Activated T-helper 17 cell treated with anti-CD3 and anti-CD28 coated beads, Interleukin-2, amount 50 U/mL, for 72 hours (primary cell): ENCODE measurements around the gene FLCN. TPM values are rescaled to one million over a fixed set of nuclear protein-coding genes. Genes with fewer than 3 reads are reported as not detected.

ENCODE experiments used
- ATAC-seq: fragments of 150-1000 bp; cut with Tn5 transposase; replicated peaks from 2 replicates; pipeline ENCODE4 v1.10.0; 2021; ENCODE audit warnings: mild to moderate bottlenecking, moderate library complexity
- H3K27ac Mint-ChIP-seq: one replicate; pipeline ENCODE4 v1.8.0; 2022; ENCODE audit warnings: mixed read lengths
- H3K27me3 Mint-ChIP-seq: one replicate; pipeline ENCODE4 v1.8.0; 2022; ENCODE audit warnings: mixed read lengths
- H3K36me3 Mint-ChIP-seq: one replicate; pipeline ENCODE4 v1.8.0; 2022; ENCODE audit warnings: low read depth, mild to moderate bottlenecking, mixed read lengths
- H3K4me1 Mint-ChIP-seq: one replicate; pipeline ENCODE4 v1.8.0; 2022; ENCODE audit warnings: mixed read lengths
- H3K4me3 Mint-ChIP-seq: one replicate; pipeline ENCODE4 v1.8.0; 2022; ENCODE audit warnings: mild to moderate bottlenecking, mixed read lengths
- H3K9me3 Mint-ChIP-seq: one replicate; pipeline ENCODE4 v1.8.0; 2022; ENCODE audit warnings: mixed read lengths
- total RNA-seq, 2 donors: library from RNA; stranded (reverse); gene quantifications; one replicate each; pipeline ENCODE4 v1.2.3, GENCODE V29; 2022

The FLCN gene
- total RNA-seq, 2 donors from 2014 or later = 30.9 to 50.6 TPM

GRCh38 chr17:17252149-17252661 is 15.2 kb upstream of the FLCN start:
- no peaks in the 10 kb centered on the region for H3K27me3 Mint-ChIP-seq
- H3K4me3 Mint-ChIP-seq = no peak overlapping the region
- H3K27ac Mint-ChIP-seq = peak overlapping the region; percentile 30
- peaks cover 95% of the 10 kb centered on the region for H3K36me3 Mint-ChIP-seq
- ATAC-seq = no peak
- H3K4me1 Mint-ChIP-seq = peaks cover 3% of the 10 kb centered on the region
- H3K9me3 Mint-ChIP-seq = no peaks in the 10 kb centered on the region

DNA sequence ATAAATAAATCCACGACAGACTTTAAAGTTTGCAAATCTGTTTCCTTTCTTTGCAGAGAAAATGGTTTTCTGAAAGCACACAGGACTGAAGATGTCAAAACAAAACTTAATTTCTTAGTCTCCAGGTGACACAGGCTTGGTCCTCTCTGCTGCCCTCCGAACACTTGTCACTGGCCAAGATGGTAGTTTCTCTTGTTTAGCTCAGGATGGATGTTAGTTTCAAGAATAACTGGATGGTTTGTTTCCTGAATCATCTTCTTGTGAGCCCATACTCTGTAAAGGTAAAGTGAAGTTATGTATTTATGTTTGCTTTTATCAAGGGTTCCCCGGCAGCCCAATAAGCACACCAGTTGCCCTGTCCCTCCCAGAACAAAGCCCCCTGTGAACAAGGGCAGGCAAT is 9.9 kb upstream of the FLCN start:
- H3K4me1 Mint-ChIP-seq = no peaks in the 10 kb centered on the region
- no peak overlapping the region for H3K4me3 Mint-ChIP-seq
- H3K27ac Mint-ChIP-seq = peak overlapping the region; percentile 42
- peaks cover 66% of the 10 kb centered on the region for H3K36me3 Mint-ChIP-seq
- ATAC-seq = no peak
- no peaks in the 10 kb centered on the region for H3K9me3 Mint-ChIP-seq
- H3K27me3 Mint-ChIP-seq = no peaks in the 10 kb centered on the region

DNA sequence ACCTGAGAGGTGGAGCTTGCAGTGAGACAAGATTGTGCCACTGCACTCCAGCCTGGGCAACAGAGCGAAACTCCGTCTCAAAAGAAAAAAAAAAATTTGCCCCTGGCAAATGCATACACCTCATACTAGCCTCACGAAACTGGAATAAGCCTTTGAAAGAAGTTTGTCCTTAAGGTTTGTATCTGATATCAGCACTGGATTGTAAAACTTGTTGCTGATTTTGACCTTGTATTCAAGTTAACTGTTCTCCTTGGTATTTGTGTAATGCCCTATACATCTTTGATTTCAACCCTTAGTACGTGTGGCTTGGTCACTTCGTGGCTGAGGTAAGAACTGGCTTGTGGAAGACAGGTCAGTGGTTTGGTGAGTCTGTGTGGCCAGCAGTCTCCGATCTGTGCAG is 6.2 kb upstream of the FLCN start:
- ATAC-seq = no peak
- Mint-ChIP-seq H3K27ac (peak overlapping the region; percentile 73), H3K36me3 (peaks cover 28% of the 10 kb centered on the region)

DNA sequence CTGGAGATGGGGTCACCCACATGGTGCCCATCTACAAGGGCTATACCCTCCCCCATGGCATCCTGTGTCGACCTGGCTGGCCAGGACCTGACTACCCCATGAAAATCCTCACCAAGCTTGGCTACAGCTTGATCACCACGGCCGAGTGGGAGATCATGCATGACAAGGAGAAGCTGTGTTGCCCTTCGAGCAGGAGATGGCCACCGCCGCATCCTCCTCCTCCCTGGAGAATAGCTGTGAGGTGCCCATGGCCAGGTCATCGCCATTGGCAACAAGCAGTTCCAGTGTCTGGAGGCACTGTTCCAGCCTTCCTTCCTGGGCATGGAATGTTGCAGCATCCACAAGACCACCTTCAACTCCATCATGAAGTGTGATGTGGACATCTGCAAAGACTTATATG is 5.3 kb upstream of the FLCN start:
- H3K4me1 Mint-ChIP-seq = peaks cover 4% of the 10 kb centered on the region
- H3K27me3 Mint-ChIP-seq = no peaks in the 10 kb centered on the region
- no peak overlapping the region for H3K4me3 Mint-ChIP-seq
- no peaks in the 10 kb centered on the region for H3K9me3 Mint-ChIP-seq
- no peak overlapping the region for H3K27ac Mint-ChIP-seq
- no peak for ATAC-seq
- H3K36me3 Mint-ChIP-seq = peaks cover 25% of the 10 kb centered on the region

More for the DNA sequence above, 6.2 kb upstream of the FLCN start:
- Mint-ChIP-seq H3K9me3 (no peaks in the 10 kb centered on the region), H3K27me3 (no peaks in the 10 kb centered on the region), H3K4me1 (peaks cover 4% of the 10 kb centered on the region), H3K4me3 (no peak overlapping the region)

DNA sequence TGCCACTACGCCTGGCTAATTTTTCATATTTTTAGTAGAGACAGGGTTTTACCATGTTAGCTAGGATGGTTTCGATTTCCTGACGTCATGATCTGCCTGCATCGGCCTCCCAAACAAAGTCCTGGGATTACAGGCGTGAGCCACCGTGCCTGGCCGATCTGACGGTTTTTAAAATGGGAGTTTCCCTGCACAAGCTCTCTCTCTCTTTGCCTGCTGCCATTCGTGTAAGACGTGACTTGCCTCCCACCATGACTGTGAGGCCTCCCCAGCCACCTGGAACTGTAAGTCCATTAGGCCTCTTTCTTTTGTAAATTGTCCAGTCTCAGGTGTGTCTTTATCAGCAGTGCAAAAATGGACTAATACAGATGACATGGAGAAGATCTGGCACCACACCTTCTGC is 4.7 kb upstream of the FLCN start:
- Mint-ChIP-seq H3K27ac (no peak overlapping the region), H3K4me1 (peaks cover 4% of the 10 kb centered on the region), H3K27me3 (no peaks in the 10 kb centered on the region), H3K36me3 (peaks cover 22% of the 10 kb centered on the region), H3K9me3 (no peaks in the 10 kb centered on the region), H3K4me3 (no peak overlapping the region)
- no peak for ATAC-seq

GRCh38 chr17:17239832-17240231 is 2.9 kb upstream of the FLCN start:
- Mint-ChIP-seq H3K36me3 (peaks cover 9% of the 10 kb centered on the region), H3K9me3 (no peaks in the 10 kb centered on the region), H3K4me1 (peaks cover 17% of the 10 kb centered on the region), H3K27ac (no peak overlapping the region), H3K4me3 (peak overlapping the region; percentile 95), H3K27me3 (no peaks in the 10 kb centered on the region)
- no peak for ATAC-seq

DNA sequence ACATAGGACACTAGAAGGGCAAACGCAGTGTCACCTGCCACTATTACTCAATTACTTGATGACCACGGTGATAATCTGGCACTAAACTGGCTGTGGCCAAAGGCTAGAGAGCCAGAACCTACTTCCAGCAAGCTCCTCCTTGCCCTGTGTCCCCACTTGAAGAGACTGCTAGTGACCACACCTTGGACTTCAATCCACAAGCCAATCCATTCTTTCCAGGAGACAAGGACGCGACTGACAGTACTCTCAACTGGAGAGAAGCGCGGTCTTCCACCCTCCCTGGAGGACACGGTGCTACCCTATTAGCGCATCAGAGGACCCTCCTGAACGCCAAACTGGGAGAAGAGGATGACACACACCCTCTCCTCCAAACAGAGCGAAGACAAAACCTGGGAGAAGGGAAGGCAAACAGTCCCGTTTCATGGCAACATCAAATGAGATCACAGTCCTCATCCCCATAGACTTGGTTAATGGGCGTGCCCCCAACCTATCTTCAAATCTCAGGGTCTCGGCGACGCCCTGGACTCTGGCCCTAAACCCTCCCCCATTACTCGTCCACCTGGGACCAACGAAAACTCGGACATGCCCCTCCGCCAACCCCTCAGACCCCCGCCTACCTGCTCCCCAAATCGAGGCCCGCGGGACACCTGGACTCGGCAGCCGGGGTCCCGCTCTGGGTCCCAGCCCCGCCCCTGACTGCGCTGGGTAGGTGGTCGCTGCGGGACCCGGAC is 508 bp downstream of the FLCN start:
- H3K9me3 Mint-ChIP-seq = no peaks in the 10 kb centered on the region
- peak overlapping the region; percentile 100 for H3K27ac Mint-ChIP-seq
- peak overlapping the region; percentile 95 for H3K4me3 Mint-ChIP-seq
- no peaks in the 10 kb centered on the region for H3K27me3 Mint-ChIP-seq
- peak; percentile 13 for ATAC-seq
- H3K36me3 Mint-ChIP-seq = peaks cover 23% of the 10 kb centered on the region
- H3K4me1 Mint-ChIP-seq = peaks cover 17% of the 10 kb centered on the region

GRCh38 chr17:17235212-17236174 is 1.5 kb downstream of the FLCN start:
- H3K9me3 Mint-ChIP-seq = no peaks in the 10 kb centered on the region
- peaks cover 33% of the 10 kb centered on the region for H3K36me3 Mint-ChIP-seq
- H3K4me3 Mint-ChIP-seq = peak overlapping the region; percentile 95
- no peak for ATAC-seq
- H3K4me1 Mint-ChIP-seq = peaks cover 17% of the 10 kb centered on the region
- no peaks in the 10 kb centered on the region for H3K27me3 Mint-ChIP-seq
- peak overlapping the region; percentile 100 for H3K27ac Mint-ChIP-seq

DNA sequence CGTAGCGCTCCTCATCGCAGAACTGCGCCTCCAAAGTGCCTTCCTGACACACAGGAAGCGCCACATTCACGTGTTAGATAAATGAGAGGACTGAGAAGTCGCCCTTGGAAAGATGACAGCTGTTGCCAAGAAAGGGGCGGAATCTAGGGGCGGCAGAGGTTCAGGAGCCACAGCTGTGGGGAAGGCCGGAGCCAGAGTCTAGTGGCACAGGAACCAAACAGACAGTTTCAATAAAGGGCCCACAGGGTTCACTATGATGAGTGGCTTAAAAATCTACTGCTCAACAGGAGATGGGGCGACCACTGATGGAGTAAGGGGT is 4.7 kb downstream of the FLCN start:
- H3K36me3 Mint-ChIP-seq = peaks cover 60% of the 10 kb centered on the region
- ATAC-seq = no peak
- H3K4me3 Mint-ChIP-seq = no peak overlapping the region
- no peak overlapping the region for H3K27ac Mint-ChIP-seq
- peaks cover 13% of the 10 kb centered on the region for H3K4me1 Mint-ChIP-seq
- H3K27me3 Mint-ChIP-seq = no peaks in the 10 kb centered on the region
- no peaks in the 10 kb centered on the region for H3K9me3 Mint-ChIP-seq

- Mint-ChIP-seq H3K27ac (no peak overlapping the region), H3K36me3 (peaks cover 61% of the 10 kb centered on the region), H3K4me3 (no peak overlapping the region)
These were observed 5.2 kb downstream of the FLCN start for GRCh38 chr17:17231621-17232302.

GRCh38 chr17:17229416-17230384 is 7.3 kb downstream of the FLCN start:
- no peaks in the 10 kb centered on the region for H3K4me1 Mint-ChIP-seq
- no peaks in the 10 kb centered on the region for H3K9me3 Mint-ChIP-seq
- no peak overlapping the region for H3K4me3 Mint-ChIP-seq
- H3K36me3 Mint-ChIP-seq = peaks cover 82% of the 10 kb centered on the region
- no peak for ATAC-seq
- no peak overlapping the region for H3K27ac Mint-ChIP-seq
- H3K27me3 Mint-ChIP-seq = no peaks in the 10 kb centered on the region

More at GRCh38 chr17:17231621-17232302, 5.2 kb downstream of the FLCN start:
- no peak for ATAC-seq
- H3K4me1 Mint-ChIP-seq = peaks cover 13% of the 10 kb centered on the region
- no peaks in the 10 kb centered on the region for H3K9me3 Mint-ChIP-seq
- no peaks in the 10 kb centered on the region for H3K27me3 Mint-ChIP-seq

DNA sequence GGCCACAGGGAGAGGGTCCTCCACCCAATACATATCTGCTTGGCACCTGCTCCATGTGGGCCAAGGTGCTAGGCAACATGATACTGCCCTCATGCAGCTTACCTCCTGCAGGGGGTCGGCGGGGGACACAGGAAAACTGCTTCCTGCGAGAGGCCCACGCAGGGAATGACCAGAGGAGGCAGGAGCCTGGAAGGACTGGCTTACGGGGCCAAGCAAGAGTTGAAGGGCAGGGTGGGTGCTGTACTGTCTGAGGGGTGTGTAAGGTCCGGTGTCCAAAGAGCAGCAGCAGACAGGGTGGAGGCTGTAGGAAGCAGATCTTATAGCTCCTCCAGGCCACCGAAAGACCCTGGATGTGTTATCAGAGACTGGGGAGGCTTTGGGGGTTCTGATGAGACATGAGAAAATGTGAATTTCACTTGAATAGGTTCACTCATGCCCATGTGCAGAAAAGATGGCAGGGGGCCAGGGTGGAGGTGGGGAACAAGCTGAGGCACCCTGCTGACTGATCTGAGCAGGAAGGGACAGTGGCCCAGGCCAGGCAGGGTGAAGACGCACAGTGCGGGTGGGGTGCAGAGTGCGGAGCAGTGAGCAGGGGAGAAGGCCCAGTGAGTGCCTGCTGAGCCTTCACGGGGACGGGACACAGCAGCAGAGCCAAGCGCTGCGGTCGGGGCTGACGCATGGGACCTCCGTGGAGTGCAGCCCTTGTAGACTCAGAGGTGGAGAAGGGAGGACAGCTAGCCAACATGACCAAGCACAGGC is 8.3 kb downstream of the FLCN start:
- no peak for ATAC-seq
- Mint-ChIP-seq H3K27ac (no peak overlapping the region), H3K4me1 (no peaks in the 10 kb centered on the region), H3K9me3 (no peaks in the 10 kb centered on the region), H3K4me3 (no peak overlapping the region), H3K27me3 (no peaks in the 10 kb centered on the region), H3K36me3 (peaks cover 92% of the 10 kb centered on the region)
